ENCODE measurements around the gene ARHGAP27.
"Not testable (repeated sequence)": the region's sequence is repeated elsewhere in the genome, so short reads cannot be mapped to it uniquely, and the experiment has no call there.

ARHGAP27 gene

DNA sequence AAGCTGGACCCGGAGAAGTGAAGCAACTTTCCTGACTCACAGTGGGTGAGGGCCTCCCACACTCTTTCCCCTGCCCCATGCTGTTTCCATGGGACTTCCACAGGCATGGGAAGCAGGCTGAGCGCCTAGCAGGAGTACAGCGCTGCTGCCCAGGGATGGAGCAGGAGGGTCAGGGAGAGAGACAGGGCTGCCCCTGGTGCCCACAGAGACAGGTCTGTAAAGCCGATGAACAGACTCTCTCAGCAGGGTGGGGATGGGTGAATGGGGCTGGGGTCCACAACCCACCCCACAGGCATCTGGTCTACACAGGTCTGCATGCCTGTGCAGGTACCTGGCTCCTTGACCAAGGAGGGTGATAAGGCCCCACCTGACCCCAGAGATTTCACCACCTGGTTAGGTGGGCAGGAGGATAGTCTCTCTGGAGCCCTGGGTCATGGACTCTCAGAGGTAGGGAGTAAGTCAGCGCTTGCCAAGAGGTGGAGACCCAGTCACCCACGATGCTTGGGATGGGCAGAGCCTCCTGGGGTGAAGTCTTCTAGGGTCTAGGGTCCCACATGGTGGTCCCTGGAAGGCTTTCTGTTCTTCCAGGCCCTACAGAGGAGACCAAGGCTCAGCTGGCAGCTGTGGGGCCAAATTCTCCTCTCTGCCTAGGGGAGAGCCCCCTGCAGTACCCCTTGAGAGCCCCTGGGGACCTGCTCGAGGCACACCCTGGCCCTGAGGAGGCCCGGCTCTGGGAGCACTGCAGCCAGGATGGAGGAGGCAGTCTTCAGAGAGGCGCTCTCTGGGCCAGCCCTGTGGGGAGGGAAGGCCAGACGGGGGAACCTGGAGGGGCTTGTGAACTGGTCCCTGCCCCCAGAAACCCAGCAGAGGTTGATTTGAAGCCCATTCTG is 10.9 kb upstream of the ARHGAP27 start:
- H3K4me3 ChIP-seq; H3K27ac ChIP-seq; DNase-seq (ENCODE audit: low read depth, low spot score); H3K9ac ChIP-seq (ENCODE audit: insufficient read length); H3K9me3 ChIP-seq (ENCODE audit: low read depth, low read length); H3K36me3 ChIP-seq (ENCODE audit: insufficient read depth, low read length): not testable (repeated sequence)

- no peak overlapping the region for H3K4me3 ChIP-seq
- no peaks in the 10 kb centered on the region for H3K36me3 ChIP-seq (ENCODE audit: insufficient read depth, low read length)
- H3K9me3 ChIP-seq (ENCODE audit: low read depth, low read length) = no peaks in the 10 kb centered on the region
- H3K27ac ChIP-seq = no peak overlapping the region
- DNase-seq (ENCODE audit: low read depth, low spot score) = no peak
- H3K9ac ChIP-seq (ENCODE audit: insufficient read length) = no peak overlapping the region
- TF ChIP-seq EZH2 (IDR thresholded peaks at IDR 0.05) = no peak
- TF ChIP-seq POLR2AphosphoS5 (IDR thresholded peaks at IDR 0.05; ENCODE audit: borderline replicate concordance, low read depth, low read length) = no peak
- no peak for TF ChIP-seq FOXP2 (optimal IDR thresholded peaks at IDR 0.05; ENCODE audit: control extremely low read depth, extremely low read length, insufficient read depth)
These were observed 9.0 kb upstream of the ARHGAP27 start for GRCh38 chr17:45441526-45442310.

GRCh38 chr17:45440839-45441515 is 8.3 kb upstream of the ARHGAP27 start:
- H3K36me3 ChIP-seq (ENCODE audit: insufficient read depth, low read length); H3K27ac ChIP-seq; H3K9me3 ChIP-seq (ENCODE audit: low read depth, low read length); H3K4me3 ChIP-seq; H3K9ac ChIP-seq (ENCODE audit: insufficient read length); DNase-seq (ENCODE audit: low read depth, low spot score): not testable (repeated sequence)

DNA sequence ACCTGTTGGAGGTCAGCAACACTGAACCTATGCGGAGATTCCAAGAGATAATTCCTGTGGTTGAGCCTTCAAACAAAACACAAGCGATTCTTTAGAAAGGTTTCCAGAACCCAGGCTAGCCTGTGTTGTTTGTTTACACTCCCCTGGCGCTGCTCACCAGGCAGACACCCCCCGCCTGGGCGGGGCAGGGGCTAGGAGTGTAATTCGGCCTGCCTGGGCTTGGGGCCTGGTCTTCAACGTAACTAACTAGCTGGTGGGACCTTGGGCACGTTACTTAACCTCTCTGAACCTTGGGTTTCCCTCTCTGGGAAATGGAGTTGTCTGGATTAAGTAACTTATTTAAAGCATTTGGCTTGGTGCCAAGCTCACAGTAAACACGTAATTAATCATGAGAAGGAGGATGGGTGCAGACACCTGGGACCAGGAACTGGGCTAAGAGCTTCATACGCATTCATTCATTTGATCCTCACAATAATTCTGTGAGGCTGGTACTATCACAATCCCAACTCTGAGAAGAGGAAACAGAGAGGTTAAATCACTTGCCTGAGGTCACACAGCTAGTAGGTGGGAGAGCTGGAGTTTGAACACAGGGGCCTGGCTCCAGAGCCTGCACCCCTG is 7.6 kb upstream of the ARHGAP27 start:
- no peak overlapping the region for H3K4me3 ChIP-seq
- H3K9me3 ChIP-seq (ENCODE audit: low read depth, low read length) = no peaks in the 10 kb centered on the region
- TF ChIP-seq EZH2 (IDR thresholded peaks at IDR 0.05) = no peak
- no peak for TF ChIP-seq FOXP2 (optimal IDR thresholded peaks at IDR 0.05; ENCODE audit: control extremely low read depth, extremely low read length, insufficient read depth)
- TF ChIP-seq POLR2AphosphoS5 (IDR thresholded peaks at IDR 0.05; ENCODE audit: borderline replicate concordance, low read depth, low read length) = no peak
- H3K27ac ChIP-seq = no peak overlapping the region
- H3K9ac ChIP-seq (ENCODE audit: insufficient read length) = no peak overlapping the region
- no peaks in the 10 kb centered on the region for H3K36me3 ChIP-seq (ENCODE audit: insufficient read depth, low read length)
- DNase-seq (ENCODE audit: low read depth, low spot score) = no peak

GRCh38 chr17:45438931-45439610 is 6.4 kb upstream of the ARHGAP27 start:
- no peak overlapping the region for H3K4me3 ChIP-seq
- no peak overlapping the region for H3K9ac ChIP-seq (ENCODE audit: insufficient read length)
- H3K27ac ChIP-seq = no peak overlapping the region
- H3K36me3 ChIP-seq (ENCODE audit: insufficient read depth, low read length) = no peaks in the 10 kb centered on the region
- no peaks in the 10 kb centered on the region for H3K9me3 ChIP-seq (ENCODE audit: low read depth, low read length)
- DNase-seq (ENCODE audit: low read depth, low spot score) = no peak
- TF ChIP-seq EZH2 (IDR thresholded peaks at IDR 0.05) (no peak), FOXP2 (optimal IDR thresholded peaks at IDR 0.05; ENCODE audit: control extremely low read depth, extremely low read length, insufficient read depth) (no peak), POLR2AphosphoS5 (IDR thresholded peaks at IDR 0.05; ENCODE audit: borderline replicate concordance, low read depth, low read length) (no peak)

- no peaks in the 10 kb centered on the region for H3K9me3 ChIP-seq (ENCODE audit: low read depth, low read length)
- H3K36me3 ChIP-seq (ENCODE audit: insufficient read depth, low read length) = no peaks in the 10 kb centered on the region
- no peak for TF ChIP-seq POLR2AphosphoS5 (IDR thresholded peaks at IDR 0.05; ENCODE audit: borderline replicate concordance, low read depth, low read length)
- no peak for TF ChIP-seq FOXP2 (optimal IDR thresholded peaks at IDR 0.05; ENCODE audit: control extremely low read depth, extremely low read length, insufficient read depth)
- no peak for TF ChIP-seq EZH2 (IDR thresholded peaks at IDR 0.05)
- H3K9ac ChIP-seq (ENCODE audit: insufficient read length) = no peak overlapping the region
- H3K4me3 ChIP-seq = no peak overlapping the region
- DNase-seq (ENCODE audit: low read depth, low spot score) = no peak
- H3K27ac ChIP-seq = no peak overlapping the region
These were observed 5.0 kb upstream of the ARHGAP27 start for GRCh38 chr17:45437465-45438283.

DNA sequence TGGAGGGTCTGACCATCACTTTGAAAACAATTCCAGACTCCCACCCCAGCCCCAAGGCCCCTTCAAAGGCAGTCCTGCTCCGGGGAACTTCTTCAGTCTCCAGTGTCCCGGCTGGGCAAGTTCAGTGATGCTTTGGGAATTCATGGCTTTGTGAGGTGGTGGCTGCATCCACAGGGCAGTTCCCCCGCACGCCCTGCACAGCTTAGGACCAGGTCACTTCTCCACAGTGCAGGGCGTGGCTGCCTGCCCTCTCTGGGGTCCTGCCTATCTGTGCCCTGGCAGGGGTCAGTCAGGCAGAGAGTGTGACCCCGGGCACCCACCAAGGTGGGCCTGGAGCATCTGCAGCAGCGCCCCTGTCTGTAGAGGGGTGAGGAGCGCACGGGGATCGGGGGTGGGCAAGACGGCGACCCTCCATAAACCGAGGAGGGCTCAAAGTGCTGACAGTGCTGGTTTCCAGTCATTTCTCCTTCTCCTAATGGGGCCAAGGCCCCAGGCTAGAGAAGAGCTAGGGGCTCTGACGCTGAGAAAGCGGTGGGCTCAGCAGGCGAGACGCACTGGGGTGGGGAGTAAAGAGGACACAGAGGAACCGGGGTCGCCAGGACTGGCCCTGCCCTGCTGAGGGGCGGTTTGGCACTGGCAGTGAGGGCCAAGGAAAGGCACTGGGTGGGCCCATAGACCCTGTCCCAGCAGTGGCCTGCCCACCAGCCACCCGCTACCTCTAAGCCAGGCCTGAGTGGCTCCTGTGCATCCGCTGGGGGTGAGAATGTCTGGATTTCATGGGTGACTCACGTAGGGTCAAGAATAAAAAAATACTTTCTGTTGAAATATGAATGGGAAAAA is 4.2 kb upstream of the ARHGAP27 start:
- no peak overlapping the region for H3K27ac ChIP-seq
- no peak overlapping the region for H3K9ac ChIP-seq (ENCODE audit: insufficient read length)
- no peak for DNase-seq (ENCODE audit: low read depth, low spot score)
- no peaks in the 10 kb centered on the region for H3K36me3 ChIP-seq (ENCODE audit: insufficient read depth, low read length)
- TF ChIP-seq EZH2 (IDR thresholded peaks at IDR 0.05) = no peak
- no peaks in the 10 kb centered on the region for H3K9me3 ChIP-seq (ENCODE audit: low read depth, low read length)
- H3K4me3 ChIP-seq = no peak overlapping the region

All from SK-N-MC (cell line).